ENCODE results near the gene MPP2. TPM values are rescaled to one million over a fixed set of nuclear protein-coding genes. Genes with fewer than 3 reads are reported as not detected.

MPP2 gene
- total and polyA plus RNA-seq, 2 of the 13 experiments (the other 11 are each of a cell fraction or from before 2014, with no cell fraction given): 0.20 to 1.7 TPM

DNA sequence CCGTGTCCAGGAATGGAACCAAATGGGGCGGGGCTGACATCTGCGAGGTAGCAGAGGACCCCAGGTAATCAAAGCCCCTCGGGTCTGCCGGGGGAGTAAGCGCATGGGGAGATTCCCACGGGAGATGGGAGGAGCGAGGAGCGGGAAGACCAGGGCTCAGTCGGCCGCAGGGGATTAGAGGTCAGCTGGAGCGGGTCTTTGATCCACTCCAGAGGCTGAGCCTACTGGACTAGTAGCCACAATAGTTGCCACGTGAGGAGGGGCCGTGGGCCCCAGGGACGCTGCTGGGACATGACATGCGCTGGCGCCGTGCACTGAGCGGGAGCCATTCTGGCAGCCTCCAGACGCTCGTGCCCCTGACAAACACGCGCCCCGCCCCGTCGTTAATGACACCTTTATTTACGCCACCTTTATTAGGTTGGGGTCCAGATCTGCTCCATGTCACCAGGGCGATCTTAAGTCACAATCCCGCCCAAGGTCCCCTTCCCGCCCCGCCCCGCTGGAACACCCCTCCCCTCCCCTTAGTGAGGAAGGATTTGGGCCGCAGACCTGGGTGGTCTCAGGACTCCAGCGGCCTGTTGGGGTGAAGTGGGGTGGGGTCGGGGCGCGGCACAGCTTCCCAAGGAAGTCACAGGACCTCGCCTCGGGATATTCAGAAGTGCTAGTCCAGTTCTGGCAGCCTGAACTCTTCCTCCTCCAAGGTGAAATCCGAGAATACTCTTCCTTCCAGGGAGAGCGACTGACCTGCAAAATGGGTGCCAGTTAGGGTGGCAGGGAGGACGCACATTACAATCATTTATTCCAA, 19.9 kb upstream of the MPP2 start:
- Histone ChIP-seq H3K79me2 (ENCODE audit: insufficient read depth, low read length) (no peaks in the 10 kb centered on the region), H3K9ac (ENCODE audit: insufficient read depth, low read depth, low read length) (no peak overlapping the region), H3K27me3 (ENCODE audit: control insufficient read depth in 1 of 2, insufficient read depth in 2 of 2, low read length in 2 of 2) (peaks cover 3 to 60% of the 10 kb centered on the region in 2 experiments), H2AFZ (ENCODE audit: low read length) (no peak overlapping the region), H3K27ac (ENCODE audit: extremely low read length, insufficient read depth, low read length) (no peak overlapping the region), H3K9me3 (ENCODE audit: low read length) (no peaks in the 10 kb centered on the region), H4K20me1 (ENCODE audit: insufficient read depth, low read length) (no peaks in the 10 kb centered on the region), H3K4me2 (ENCODE audit: low read depth, low read length) (peak overlapping the region; percentile 48), H3K36me3 (replicated peaks in 1 of 2; ENCODE audit: control insufficient read depth in 1 of 2, insufficient read depth in 2 of 2, low read length in 2 of 2) (no peaks in the 10 kb centered on the region), H3K4me3 (replicated peaks in 1 of 3; ENCODE audit: insufficient read depth in 1 of 3, low read depth in 2 of 3, low read length in 3 of 3) (peak overlapping the region in 1 of 3 experiments; percentile 38; a peak in 1 of 6 replicates), H3K4me1 (ENCODE audit: insufficient read depth, low read length) (peaks cover 51% of the 10 kb centered on the region)
- ChIA-PET CTCF (ENCODE audit: low intra/inter-chr PET ratio, low total read pairs) (no interaction called here), POLR2A (no interaction called here)
- BruUV-seq (replicated peaks): no TSS peak
- intact Hi-C loops (cut with micrococcal nuclease; ENCODE audit: unreplicated experiment): no loop called here
- 33% methylated on average over 39 of the region's 42 CpGs for WGBS (ENCODE audit: low lambda C conversion rate)
- ATAC-seq (no peak), DNase-seq (ENCODE audit: low spot score) (no peak), FAIRE-seq (no peak)
- in situ Hi-C loops (cut with HindIII; ENCODE audit: extremely low pct_ligation_motif_present, low pct_unique_long_range_greater_than_20kb): no loop called here
- TF ChIP-seq ZSCAN12 (CRISPR knock-in tag; IDR thresholded peaks at IDR 0.05): no peak
- no peak for TF ChIP-seq ZNF619 (CRISPR knock-in tag; IDR thresholded peaks at IDR 0.05)
- TF ChIP-seq, protein P1, sequence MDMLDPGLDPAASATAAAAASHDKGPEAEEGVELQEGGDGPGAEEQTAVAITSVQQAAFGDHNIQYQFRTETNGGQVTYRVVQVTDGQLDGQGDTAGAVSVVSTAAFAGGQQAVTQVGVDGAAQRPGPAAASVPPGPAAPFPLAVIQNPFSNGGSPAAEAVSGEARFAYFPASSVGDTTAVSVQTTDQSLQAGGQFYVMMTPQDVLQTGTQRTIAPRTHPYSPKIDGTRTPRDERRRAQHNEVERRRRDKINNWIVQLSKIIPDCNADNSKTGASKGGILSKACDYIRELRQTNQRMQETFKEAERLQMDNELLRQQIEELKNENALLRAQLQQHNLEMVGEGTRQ (IDR thresholded peaks at IDR 0.05; ENCODE audit: low read depth, low read length): 0 out of 2 replicates have a peak, but pooled peaks have one; percentile 10
- TF ChIP-seq, protein P1 (CRISPR knock-in tag; IDR thresholded peaks at IDR 0.05; ENCODE audit: borderline replicate concordance): no peak
- TF ChIP-seq, protein P2, sequence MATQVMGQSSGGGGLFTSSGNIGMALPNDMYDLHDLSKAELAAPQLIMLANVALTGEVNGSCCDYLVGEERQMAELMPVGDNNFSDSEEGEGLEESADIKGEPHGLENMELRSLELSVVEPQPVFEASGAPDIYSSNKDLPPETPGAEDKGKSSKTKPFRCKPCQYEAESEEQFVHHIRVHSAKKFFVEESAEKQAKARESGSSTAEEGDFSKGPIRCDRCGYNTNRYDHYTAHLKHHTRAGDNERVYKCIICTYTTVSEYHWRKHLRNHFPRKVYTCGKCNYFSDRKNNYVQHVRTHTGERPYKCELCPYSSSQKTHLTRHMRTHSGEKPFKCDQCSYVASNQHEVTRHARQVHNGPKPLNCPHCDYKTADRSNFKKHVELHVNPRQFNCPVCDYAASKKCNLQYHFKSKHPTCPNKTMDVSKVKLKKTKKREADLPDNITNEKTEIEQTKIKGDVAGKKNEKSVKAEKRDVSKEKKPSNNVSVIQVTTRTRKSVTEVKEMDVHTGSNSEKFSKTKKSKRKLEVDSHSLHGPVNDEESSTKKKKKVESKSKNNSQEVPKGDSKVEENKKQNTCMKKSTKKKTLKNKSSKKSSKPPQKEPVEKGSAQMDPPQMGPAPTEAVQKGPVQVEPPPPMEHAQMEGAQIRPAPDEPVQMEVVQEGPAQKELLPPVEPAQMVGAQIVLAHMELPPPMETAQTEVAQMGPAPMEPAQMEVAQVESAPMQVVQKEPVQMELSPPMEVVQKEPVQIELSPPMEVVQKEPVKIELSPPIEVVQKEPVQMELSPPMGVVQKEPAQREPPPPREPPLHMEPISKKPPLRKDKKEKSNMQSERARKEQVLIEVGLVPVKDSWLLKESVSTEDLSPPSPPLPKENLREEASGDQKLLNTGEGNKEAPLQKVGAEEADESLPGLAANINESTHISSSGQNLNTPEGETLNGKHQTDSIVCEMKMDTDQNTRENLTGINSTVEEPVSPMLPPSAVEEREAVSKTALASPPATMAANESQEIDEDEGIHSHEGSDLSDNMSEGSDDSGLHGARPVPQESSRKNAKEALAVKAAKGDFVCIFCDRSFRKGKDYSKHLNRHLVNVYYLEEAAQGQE (IDR thresholded peaks at IDR 0.05; ENCODE audit: borderline replicate concordance in 1 of 2, low read depth in 1 of 2, low read length in 2 of 2): no peak
- TF ChIP-seq PTBP1 (IDR thresholded peaks at IDR 0.05; ENCODE audit: low read depth, low read length, poor library complexity, severe bottlenecking): peak; percentile 33
- TF ChIP-seq RXRA (CRISPR knock-in tag; IDR thresholded peaks at IDR 0.05): peak; percentile 51; the same call in 1 of the 2 replicates
- TF ChIP-seq SP2 (CRISPR knock-in tag; IDR thresholded peaks at IDR 0.05): no peak
- TF ChIP-seq ZNF790 (CRISPR knock-in tag; IDR thresholded peaks at IDR 0.05; ENCODE audit: borderline replicate concordance): no peak
- TF ChIP-seq ZNF263 (CRISPR knock-in tag; IDR thresholded peaks at IDR 0.05): peak; percentile 55; the same call in 1 of the 2 replicates
- TF ChIP-seq, protein P3, sequence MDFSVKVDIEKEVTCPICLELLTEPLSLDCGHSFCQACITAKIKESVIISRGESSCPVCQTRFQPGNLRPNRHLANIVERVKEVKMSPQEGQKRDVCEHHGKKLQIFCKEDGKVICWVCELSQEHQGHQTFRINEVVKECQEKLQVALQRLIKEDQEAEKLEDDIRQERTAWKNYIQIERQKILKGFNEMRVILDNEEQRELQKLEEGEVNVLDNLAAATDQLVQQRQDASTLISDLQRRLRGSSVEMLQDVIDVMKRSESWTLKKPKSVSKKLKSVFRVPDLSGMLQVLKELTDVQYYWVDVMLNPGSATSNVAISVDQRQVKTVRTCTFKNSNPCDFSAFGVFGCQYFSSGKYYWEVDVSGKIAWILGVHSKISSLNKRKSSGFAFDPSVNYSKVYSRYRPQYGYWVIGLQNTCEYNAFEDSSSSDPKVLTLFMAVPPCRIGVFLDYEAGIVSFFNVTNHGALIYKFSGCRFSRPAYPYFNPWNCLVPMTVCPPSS (IDR thresholded peaks at IDR 0.05): no peak
- no peak for TF ChIP-seq SMYD3 (CRISPR knock-in tag; IDR thresholded peaks at IDR 0.05)
- no peak for TF ChIP-seq CHCHD3 (CRISPR knock-in tag; IDR thresholded peaks at IDR 0.05)

All from HepG2 (cell line).